Measurements from ENCODE around the gene ZNF384.
A peak's percentile ranks its signal among the peaks of the same experiment; 100 is the strongest.
"Not testable (repeated sequence)": the region's sequence is repeated elsewhere in the genome, so short reads cannot be mapped to it uniquely, and the experiment has no call there.

ZNF384 gene

GRCh38 chr12:6688999-6689882 is at the start of gene ZNF384:
Gene ZNF384 (minus strand): TSS chr12:6689375. CDS start chr12:6679520, 9,855 bp downstream.
- DNase-seq: peak; percentile 99

GRCh38 chr12:6736754-6737153 is 47.6 kb upstream of the ZNF384 start:
- no peak for DNase-seq

GRCh38 chr12:6735448-6736191 is 46.4 kb upstream of the ZNF384 start:
- DNase-seq: peak; percentile 25 to 34

- no peak for DNase-seq
Observed at GRCh38 chr12:6734506-6735387, 45.6 kb upstream of the ZNF384 start.

DNA sequence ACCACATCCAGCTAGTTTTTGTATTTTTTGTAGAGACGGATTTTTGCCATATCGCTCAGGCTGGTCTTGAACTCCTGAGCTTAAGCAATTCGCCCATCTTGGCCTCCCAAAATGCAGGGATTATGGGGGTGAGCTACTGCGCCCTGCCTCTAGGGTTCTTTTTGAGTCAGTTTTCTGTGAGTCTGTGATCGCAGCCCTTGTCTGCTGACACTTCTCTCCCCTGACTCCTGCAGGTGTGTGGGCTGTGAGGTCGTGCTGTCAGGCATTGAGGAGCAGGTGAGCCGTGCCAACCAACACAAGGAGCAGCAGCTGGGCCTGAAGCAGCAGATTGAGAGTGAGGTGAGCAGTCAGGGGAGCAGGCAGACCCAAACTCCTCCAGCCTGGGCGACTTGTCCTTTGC is 41.0 kb upstream of the ZNF384 start:
- no peak for DNase-seq

- no peak for DNase-seq
Observed at GRCh38 chr12:6729186-6729585, 40.0 kb upstream of the ZNF384 start.

- DNase-seq: no peak
Observed at GRCh38 chr12:6725350-6725749, 36.2 kb upstream of the ZNF384 start.

- DNase-seq: no peak
Observed at GRCh38 chr12:6724409-6724797, 35.2 kb upstream of the ZNF384 start.

GRCh38 chr12:6723607-6724408 is 34.6 kb upstream of the ZNF384 start, which contains the start of gene COPS7A:
Gene COPS7A (plus strand): TSS chr12:6724046. CDS start chr12:6724657, 611 bp downstream.
- peak; percentile 99 to 100 for DNase-seq

GRCh38 chr12:6722863-6723262 is 33.7 kb upstream of the ZNF384 start:
- DNase-seq: no peak

- DNase-seq: no peak
Observed at GRCh38 chr12:6716874-6717437, 27.8 kb upstream of the ZNF384 start.

- DNase-seq: not testable (repeated sequence)
Observed at GRCh38 chr12:6716031-6716873, 27.1 kb upstream of the ZNF384 start.

GRCh38 chr12:6708960-6709394 is 19.8 kb upstream of the ZNF384 start:
- no peak for DNase-seq

DNA sequence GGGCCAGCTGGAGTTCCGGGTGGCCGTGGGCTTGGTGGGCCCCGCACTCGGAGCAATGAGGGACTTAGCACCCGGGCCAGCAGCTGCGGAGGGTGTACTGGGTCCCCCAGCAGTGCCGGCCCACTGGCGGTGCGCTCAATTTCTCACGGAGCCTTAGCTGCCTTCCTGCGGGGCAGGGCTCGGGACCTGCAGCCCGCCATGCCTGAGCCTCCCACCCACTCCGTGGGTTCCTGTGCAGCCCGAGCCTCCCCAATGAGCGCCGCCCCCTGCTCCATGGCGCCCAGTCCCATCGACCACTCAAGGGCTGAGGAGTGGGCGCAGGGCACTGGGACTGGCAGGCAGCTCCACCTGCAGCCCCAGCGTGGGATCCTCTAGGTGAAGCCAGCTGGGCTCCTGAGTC is 19.2 kb upstream of the ZNF384 start:
- DNase-seq: not testable (repeated sequence)

GRCh38 chr12:6703631-6704030 is 14.5 kb upstream of the ZNF384 start:
- peak in 1 of 2 experiments; percentile 31 for DNase-seq

DNA sequence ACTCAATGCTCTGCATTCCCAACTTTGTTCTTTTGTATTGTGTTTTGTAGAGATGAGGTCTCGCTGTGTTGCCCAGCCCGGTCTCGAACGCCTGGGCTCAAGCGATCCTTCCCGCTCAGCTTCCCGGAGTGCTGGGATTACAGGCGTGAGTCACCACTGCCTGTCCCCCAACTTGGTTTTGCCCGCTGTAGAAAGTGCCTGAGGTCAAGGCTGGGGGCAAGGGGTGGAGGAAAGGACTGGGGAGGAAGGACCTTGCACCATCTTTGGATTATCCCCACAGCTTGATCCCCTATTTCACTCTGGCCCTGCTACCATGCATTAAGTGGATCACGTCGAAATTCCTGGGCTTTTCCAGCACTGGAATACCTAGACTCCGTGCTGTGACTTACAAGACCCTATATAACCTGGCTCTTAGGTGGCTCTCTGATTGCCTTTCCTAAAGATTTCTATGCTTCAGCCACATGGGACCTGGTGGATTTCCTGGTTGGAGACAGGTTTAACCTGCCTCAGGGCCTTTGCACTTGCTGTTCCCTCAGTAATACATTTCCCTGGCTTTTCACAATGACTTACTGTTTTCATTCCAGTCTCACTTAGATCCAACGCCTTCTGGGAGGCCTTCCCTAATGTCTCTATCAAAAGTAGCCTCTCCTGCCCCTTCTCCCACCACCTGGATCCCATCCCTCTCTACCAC is 12.0 kb upstream of the ZNF384 start:
- no peak for DNase-seq

DNA sequence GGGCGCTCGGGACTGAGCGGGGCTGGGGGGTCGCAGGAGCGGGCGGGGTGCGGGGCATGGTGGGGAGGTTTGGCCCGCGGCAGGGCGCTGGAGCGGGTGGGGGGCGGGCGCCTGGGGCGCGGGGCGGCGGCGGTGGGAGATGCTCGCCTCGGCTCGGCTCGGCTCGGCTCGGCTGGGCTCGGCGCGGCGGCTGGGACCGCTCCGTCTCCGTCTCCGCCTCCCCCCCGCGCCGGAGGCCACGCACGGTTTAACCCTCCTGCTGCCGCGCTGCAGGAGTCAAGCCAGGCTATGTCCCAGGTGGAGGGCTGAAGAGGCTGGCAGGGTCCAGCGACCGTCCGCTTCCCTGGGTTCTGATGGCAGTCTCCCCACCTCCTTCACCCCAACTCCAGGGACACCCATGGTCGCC is 11.5 kb upstream of the ZNF384 start, which contains the start of gene PIANP:
Gene PIANP, minus strand, starts transcription at position 170 of the 406 bp plus-strand sequence. CDS start 2,754 bp downstream, outside the sequence.
- DNase-seq: peak; percentile 25 to 29

DNA sequence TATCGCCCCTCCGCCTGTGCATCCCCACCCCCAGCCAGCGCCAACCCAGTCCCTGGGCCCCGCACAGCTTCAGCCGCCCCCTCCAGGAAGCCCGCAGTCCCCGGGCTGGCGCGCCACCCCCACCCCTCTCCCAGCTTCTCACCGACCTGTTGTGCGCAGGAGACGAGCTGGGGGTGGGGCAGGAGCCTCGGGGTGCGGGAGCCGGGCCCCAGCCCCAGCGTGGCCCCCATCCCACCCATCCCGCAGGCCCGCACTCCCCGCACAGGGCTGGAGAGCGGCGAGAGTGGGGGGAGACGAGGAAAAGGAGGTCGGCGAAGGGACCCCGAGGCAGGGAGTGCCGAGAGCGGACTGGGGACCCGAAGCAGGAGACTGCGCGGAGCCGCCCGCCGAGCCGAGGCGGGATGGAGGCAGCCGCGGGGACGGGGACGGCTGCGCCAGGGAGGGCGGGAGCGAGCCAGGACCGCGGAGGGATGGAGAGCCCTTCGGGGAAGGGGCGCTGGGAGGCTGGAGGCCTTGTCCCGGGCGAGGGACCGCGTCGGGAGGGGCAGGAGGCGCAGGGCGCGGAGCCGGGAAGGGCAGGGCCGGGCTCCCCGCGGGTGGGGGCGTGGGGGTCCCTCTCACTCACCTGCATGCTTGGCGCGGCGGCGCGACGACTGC is 10.9 kb upstream of the ZNF384 start:
- peak in 1 of 2 experiments; percentile 19 for DNase-seq

All from NCI-H1930 (cell line).